Activated CD4-positive, alpha-beta T cell treated with anti-CD3 and anti-CD28 coated beads for 36 hours (primary cell): Measurements from ENCODE around the gene VEZF1. TPM values are rescaled to one million over a fixed set of nuclear protein-coding genes. Genes with fewer than 3 reads are reported as not detected.

Source experiments
- ATAC-seq: fragments of 200-7000 bp; cut with Tn5 transposase; one replicate; pipeline ENCODE4 v1.10.0; 2021; ENCODE audit warnings: mild to moderate bottlenecking, moderate library complexity
- CTCF ChIA-PET: fragments of 350-600 bp; sonication (Branson Sonifier 250); formaldehyde crosslinking; loops from one replicate; lab custom pipeline; 2021; ENCODE audit warnings: antibody characterized with exemption; lab: Charles Lee
- POLR2A ChIA-PET: fragments of 350-600 bp; sonication (Branson Sonifier 250); formaldehyde crosslinking; loops from one replicate; lab custom pipeline; 2021; ENCODE audit warnings: antibody characterized with exemption, inconsistent platforms; lab: Charles Lee
- DNase-seq: peaks from one replicate; pipeline ENCODE4 v3.0.0-alpha.2; 2020
- H3K27ac Mint-ChIP-seq: one replicate; pipeline ENCODE4 v1.8.0; 2021; ENCODE audit warnings: mixed read lengths
- H3K27me3 Mint-ChIP-seq: one replicate; pipeline ENCODE4 v1.8.0; 2021; ENCODE audit warnings: mixed read lengths
- H3K36me3 Mint-ChIP-seq: one replicate; pipeline ENCODE4 v1.8.0; 2021; ENCODE audit warnings: low read depth, mixed read lengths
- H3K4me1 Mint-ChIP-seq: one replicate; pipeline ENCODE4 v1.8.0; 2021; ENCODE audit warnings: mixed read lengths
- H3K4me3 Mint-ChIP-seq: one replicate; pipeline ENCODE4 v1.8.0; 2021; ENCODE audit warnings: mild to moderate bottlenecking, moderate library complexity, mixed read lengths
- H3K9me3 Mint-ChIP-seq: one replicate; pipeline ENCODE4 v1.8.0; 2021; ENCODE audit warnings: low read depth, mixed read lengths
- intact Hi-C, 2 experiments: fragments of 100-400 bp; cut with DNase I in 1 of 2; cut with micrococcal nuclease in 1 of 2; formaldehyde crosslinking; loops; one replicate each; pipeline versions ENCODE4 v1.14.2 to v1.15.1; 2022 to 2024; cut with DNase I, micrococcal nuclease
- total RNA-seq, 2 experiments: library from RNA; stranded (reverse); gene quantifications; one replicate each; pipeline ENCODE4 v1.2.3, GENCODE V29; 2021

VEZF1 gene
- total RNA-seq, 2 experiments from 2014 or later, result 21.3 to 26.3 TPM

DNA sequence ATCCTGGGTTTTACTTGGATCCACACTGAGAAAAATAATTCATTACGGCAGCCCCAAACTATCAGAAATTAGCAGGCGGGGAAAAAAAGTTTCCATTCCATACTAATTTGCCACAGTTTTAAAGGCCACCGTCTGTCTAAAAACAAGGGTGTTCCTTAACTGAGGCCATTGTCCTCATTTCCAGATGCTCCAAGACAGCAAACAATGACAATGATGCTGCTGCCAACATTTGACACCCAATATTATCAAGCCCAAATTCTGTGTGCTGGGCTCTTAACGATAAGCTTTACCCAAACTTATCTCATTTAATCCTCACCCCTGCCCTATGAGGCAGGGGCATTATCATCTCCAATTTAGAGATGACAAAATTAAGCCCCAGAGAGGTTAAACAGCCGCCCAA, 59.1 kb downstream of the VEZF1 start:
- no peak overlapping the region for H3K27ac Mint-ChIP-seq
- ChIA-PET CTCF (no interaction called here), POLR2A (no interaction called here)
- ATAC-seq (no peak), DNase-seq (no peak)
- H3K36me3 Mint-ChIP-seq, result no peaks in the 10 kb centered on the region
- H3K4me1 Mint-ChIP-seq, result no peaks in the 10 kb centered on the region
- H3K4me3 Mint-ChIP-seq, result no peak overlapping the region
- intact Hi-C loops, result no loop called here
- no peaks in the 10 kb centered on the region for H3K9me3 Mint-ChIP-seq
- peaks cover 4% of the 10 kb centered on the region for H3K27me3 Mint-ChIP-seq

DNA sequence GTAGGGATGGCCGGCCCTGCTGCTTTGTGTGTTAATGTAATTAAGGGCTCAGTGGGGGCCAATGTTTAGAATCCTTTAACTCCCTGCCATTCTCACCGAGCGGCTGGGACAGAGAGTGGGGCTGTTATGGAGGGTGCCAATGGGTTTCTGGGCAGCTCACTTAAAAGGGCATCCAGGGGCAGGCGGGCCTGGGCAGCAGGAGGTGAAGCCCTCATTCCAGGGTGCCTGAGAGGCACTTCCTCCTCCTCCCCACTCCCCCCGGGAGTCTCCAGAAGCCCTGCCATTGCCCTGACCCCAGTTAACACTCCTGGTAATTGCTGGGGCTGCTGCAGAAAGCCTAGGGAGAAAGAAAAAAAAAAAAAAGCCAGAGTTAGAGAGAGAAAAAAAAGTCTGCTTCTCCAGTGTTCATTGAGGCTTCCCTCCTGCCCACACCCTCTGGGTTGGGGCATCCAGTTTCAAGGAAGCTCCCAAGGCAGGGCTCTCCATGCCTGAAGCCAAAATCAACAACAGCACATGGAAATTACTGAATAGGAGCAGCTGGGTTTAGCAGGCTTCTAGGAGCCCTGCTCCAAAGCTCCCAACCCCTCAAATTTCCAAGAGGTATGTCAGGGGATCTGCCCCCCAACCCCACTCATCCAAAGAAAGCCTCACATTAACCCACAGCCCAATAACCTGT, 60.9 kb downstream of the VEZF1 start:
- peaks cover 4% of the 10 kb centered on the region for H3K27me3 Mint-ChIP-seq
- no peak overlapping the region for H3K4me3 Mint-ChIP-seq
- CTCF ChIA-PET, result interaction anchor here (0.6 kb wide), 2 partner anchors 459 to 890 kb away, joined by 3 read pairs; no protein-coding TSS in a partner anchor
- DNase-seq (no peak), ATAC-seq (no peak)
- POLR2A ChIA-PET, result no interaction called here
- no peaks in the 10 kb centered on the region for H3K9me3 Mint-ChIP-seq
- H3K27ac Mint-ChIP-seq, result no peak overlapping the region
- intact Hi-C loops, result no loop called here
- H3K4me1 Mint-ChIP-seq, result no peaks in the 10 kb centered on the region
- no peaks in the 10 kb centered on the region for H3K36me3 Mint-ChIP-seq

DNA sequence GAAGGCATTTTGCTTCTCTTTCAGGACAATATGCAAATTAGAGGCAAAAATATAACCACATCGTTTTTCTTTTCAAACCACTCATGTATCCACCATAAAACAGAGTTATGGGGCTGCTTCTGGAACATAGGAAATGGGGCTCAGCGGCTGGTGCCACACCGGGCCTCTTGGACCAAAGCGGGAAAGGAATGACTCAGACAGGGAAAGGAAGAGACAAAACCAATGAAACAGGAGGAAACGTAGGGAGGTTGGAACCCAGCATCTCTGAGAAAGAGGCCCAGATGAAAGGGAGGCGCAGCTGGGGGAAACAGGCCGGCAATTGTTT, 61.4 kb downstream of the VEZF1 start:
- intact Hi-C loops, result no loop called here
- no peaks in the 10 kb centered on the region for H3K4me1 Mint-ChIP-seq
- H3K36me3 Mint-ChIP-seq, result no peaks in the 10 kb centered on the region
- DNase-seq (no peak), ATAC-seq (no peak)
- H3K27ac Mint-ChIP-seq, result no peak overlapping the region
- CTCF ChIA-PET, result interaction anchor here (0.6 kb wide), 1 partner anchor 459 kb away, joined by 3 read pairs; no protein-coding TSS in a partner anchor
- peaks cover 4% of the 10 kb centered on the region for H3K27me3 Mint-ChIP-seq
- no peaks in the 10 kb centered on the region for H3K9me3 Mint-ChIP-seq
- POLR2A ChIA-PET, result no interaction called here
- no peak overlapping the region for H3K4me3 Mint-ChIP-seq

DNA sequence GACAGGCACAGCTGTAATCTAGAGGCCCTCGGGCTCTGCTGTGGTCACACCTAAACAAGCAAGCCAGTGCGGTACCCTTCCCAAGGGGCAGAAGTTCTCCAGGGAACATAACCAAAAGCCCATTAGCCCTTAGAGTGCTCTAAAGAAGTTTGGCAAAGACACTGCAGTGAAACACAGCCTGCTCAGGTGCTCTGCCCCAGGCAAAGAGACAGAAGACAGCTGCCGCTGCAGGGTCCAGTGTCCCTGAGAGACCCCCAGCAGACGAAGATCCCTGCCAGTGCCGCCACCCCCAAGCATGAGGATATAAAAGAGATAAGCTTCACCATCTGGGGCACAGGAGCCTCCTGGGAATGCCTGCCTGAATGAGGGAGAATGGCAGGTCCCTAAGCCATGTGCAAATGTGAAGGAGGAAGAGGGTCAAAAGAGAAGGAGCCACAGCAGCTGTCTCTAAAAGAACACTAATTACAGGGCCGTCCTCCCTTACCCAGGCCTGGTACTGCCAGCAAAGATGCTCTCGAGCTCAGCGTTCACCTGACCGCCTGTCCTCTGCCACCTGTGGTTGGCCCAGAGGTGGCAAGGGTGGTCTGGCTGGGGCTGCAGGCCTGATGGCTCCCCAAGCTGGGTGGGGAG, 62.6 kb downstream of the VEZF1 start:
- no peaks in the 10 kb centered on the region for H3K9me3 Mint-ChIP-seq
- CTCF ChIA-PET, result interaction anchor here (0.6 to 2.4 kb wide), 5 partner anchors 20 to 74 kb away, joined by 3 to 9 read pairs (median 4); no protein-coding TSS in a partner anchor
- no peak overlapping the region for H3K27ac Mint-ChIP-seq
- H3K4me1 Mint-ChIP-seq, result no peaks in the 10 kb centered on the region
- ATAC-seq (no peak), DNase-seq (no peak)
- intact Hi-C loops, result no loop called here
- no peak overlapping the region for H3K4me3 Mint-ChIP-seq
- POLR2A ChIA-PET, result no interaction called here
- H3K36me3 Mint-ChIP-seq, result no peaks in the 10 kb centered on the region
- peaks cover 4% of the 10 kb centered on the region for H3K27me3 Mint-ChIP-seq

DNA sequence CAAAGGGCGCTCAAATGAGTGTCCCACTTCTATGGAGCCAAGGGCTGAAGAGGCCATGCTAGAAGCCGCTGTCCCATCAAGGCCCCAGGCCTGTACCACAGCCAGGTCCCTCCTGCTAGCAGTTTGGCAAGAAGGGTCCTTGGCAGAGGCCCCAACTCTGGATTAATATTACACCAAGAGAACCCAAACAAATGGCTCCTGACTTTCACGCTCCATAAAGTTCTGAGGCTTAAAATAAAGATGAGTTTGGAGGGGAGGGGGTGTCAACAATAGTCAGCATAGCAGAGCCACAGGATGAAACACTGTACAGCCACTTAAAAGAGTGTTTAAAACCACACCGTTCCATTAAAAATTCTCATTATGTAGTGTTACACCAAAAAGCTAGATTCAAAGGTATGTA, 63.4 kb downstream of the VEZF1 start:
- Mint-ChIP-seq H3K4me1 (no peaks in the 10 kb centered on the region), H3K36me3 (no peaks in the 10 kb centered on the region), H3K4me3 (no peak overlapping the region), H3K27ac (no peak overlapping the region), H3K27me3 (peaks cover 4% of the 10 kb centered on the region), H3K9me3 (no peaks in the 10 kb centered on the region)
- CTCF ChIA-PET, result interaction anchor here (1.4 to 2.4 kb wide), 2 partner anchors 23 to 31 kb away, joined by 4 to 9 read pairs; no protein-coding TSS in a partner anchor
- intact Hi-C loops, result no loop called here
- POLR2A ChIA-PET, result no interaction called here
- ATAC-seq (no peak), DNase-seq (no peak)

Other genes with a start within 250 kb of the VEZF1 start
- not detected for gene CCDC182, start 243.0 kb downstream of the VEZF1 start, total RNA-seq
- 10 to 100 TPM; 42.6 to 69.7 TPM for gene MRPS23, start 138.2 kb downstream of the VEZF1 start, total RNA-seq
- gene CUEDC1, start 32.8 kb downstream of the VEZF1 start, total RNA-seq, result under 1 TPM in 1 of 2 experiments, not detected in 1; 0.14 TPM
- 100 to 1,000 TPM; 271 to 368 TPM for gene SRSF1, start 19.0 kb upstream of the VEZF1 start, total RNA-seq
- 10 to 100 TPM; 21.3 to 28.3 TPM for gene DYNLL2, start 95.2 kb upstream of the VEZF1 start, total RNA-seq
- gene OR4D1, start 160.1 kb upstream of the VEZF1 start, total RNA-seq, result under 1 TPM; 0.16 to 0.27 TPM
- gene OR4D2, start 178.7 kb upstream of the VEZF1 start, total RNA-seq, result not detected
- not detected for gene EPX, start 204.5 kb upstream of the VEZF1 start, total RNA-seq
- 10 to 100 TPM; 20.4 to 22.5 TPM for gene MKS1, start 231.0 kb upstream of the VEZF1 start, total RNA-seq